Spleen (tissue), 7 donors: ENCODE measurements around the gene JAML.

Experiments
- CTCF ChIP-seq, 11 experiments: fragments of 200-600 bp in 7 of 11; fragments of 450-650 bp in 4 of 11; sonication (generic) in 4 of 11; IDR thresholded peaks in 8 of 11; conservative IDR thresholded peaks in 3 of 11; 1 replicate in 7 of 11; 2 replicates in 4 of 11; pipeline versions ENCODE4 v1.4.0 to v1.8.0; 2016 to 2021; ENCODE audit warnings: antibody characterized with exemption in 11 of 11, inconsistent platforms in 4 of 11, mild to moderate bottlenecking in 1 of 11
- POLR2A ChIP-seq, 3 donors: fragments of 450-650 bp; IDR thresholded peaks; one replicate each; pipeline ENCODE4 v1.5.1; 2017; ENCODE audit warnings: antibody characterized with exemption in 3 of 3, mild to moderate bottlenecking in 1 of 3
- POLR2AphosphoS5 ChIP-seq, 3 donors: sonication (generic); formaldehyde crosslinking; IDR thresholded peaks; one replicate each; pipeline ENCODE4 v1.5.1; 2017; ENCODE audit warnings: antibody characterized with exemption in 3 of 3
- donor health status: DM: no; HTN: no; CAD: no; lungs with moderate emphysema.
- donor health status: DM: no; HTN: no; CAD: no.
- donor health status: DM: no; HTN: no; CAD: no.

- TF ChIP-seq POLR2AphosphoS5 (IDR thresholded peaks at IDR 0.05) (no peak), CTCF (IDR thresholded peaks at IDR 0.05 in 8 of 11, conservative IDR thresholded peaks at IDR 0.05 in 3 of 11) (no peak), POLR2A (IDR thresholded peaks at IDR 0.05) (no peak)
These were observed 9.0 kb upstream of the JAML start for GRCh38 chr11:118233850-118234249.
